ENCODE results near the gene SLC7A7. TPM values are rescaled to one million over a fixed set of nuclear protein-coding genes. Genes with fewer than 3 reads are reported as not detected.

Gene SLC7A7
- total and polyA plus RNA-seq, 2 of the 13 experiments (the other 11 are each of a cell fraction or from before 2014, with no cell fraction given): 0.13 to 0.63 TPM

DNA sequence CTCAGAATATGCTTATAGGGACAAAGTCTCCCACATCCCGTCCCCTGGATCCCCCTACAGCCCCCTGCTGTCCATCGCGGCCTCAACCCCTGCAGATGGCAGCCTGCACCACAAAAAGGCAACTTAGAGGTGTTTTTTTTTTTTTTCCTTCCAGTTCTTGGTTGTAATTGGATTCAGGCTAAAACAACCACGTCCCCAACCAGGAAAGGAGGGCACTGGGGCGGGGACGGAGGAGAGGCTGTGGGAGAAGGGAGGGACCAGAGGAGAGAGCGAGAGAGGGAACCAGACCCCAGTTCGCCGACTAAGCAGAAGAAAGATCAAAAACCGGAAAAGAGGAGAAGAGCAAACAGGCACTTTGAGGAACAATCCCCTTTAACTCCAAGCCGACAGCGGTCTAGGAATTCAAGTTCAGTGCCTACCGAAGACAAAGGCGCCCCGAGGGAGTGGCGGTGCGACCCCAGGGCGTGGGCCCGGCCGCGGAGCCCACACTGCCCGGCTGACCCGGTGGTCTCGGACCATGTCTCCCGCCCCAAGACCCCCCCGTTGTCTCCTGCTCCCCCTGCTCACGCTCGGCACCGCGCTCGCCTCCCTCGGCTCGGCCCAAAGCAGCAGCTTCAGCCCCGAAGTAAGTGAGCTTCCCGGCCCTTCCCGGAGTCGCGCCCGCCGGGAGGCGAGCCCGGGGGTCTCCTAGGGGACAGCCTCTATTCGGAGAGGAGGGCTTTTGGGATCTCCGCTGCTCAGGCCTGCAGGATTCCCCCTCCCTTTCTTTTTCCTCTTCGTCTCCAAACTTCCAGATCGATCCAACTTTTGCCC lies 21.3 kb upstream of the SLC7A7 start, which contains the start of gene MMP14 (continued):
- TF ChIP-seq NONO (IDR thresholded peaks at IDR 0.05) (no peak), NONO (CRISPR knock-in tag; conservative IDR thresholded peaks at IDR 0.05) (no peak), EED (CRISPR knock-in tag; IDR thresholded peaks at IDR 0.05) (0 out of 2 replicates have a peak, but pooled peaks have one; percentile 3), ZNF660 (CRISPR knock-in tag; IDR thresholded peaks at IDR 0.05; ENCODE audit: borderline replicate concordance, low read depth) (no peak), MIER2 (CRISPR knock-in tag; IDR thresholded peaks at IDR 0.05) (no peak), ZNF484 (CRISPR knock-in tag; IDR thresholded peaks at IDR 0.05; ENCODE audit: borderline replicate concordance, low read depth) (no peak), ZNF329 (CRISPR knock-in tag; IDR thresholded peaks at IDR 0.05; ENCODE audit: low read depth) (no peak), KDM5A (IDR thresholded peaks at IDR 0.05; ENCODE audit: borderline replicate concordance, low read length) (no peak), ZFP1 (CRISPR knock-in tag; IDR thresholded peaks at IDR 0.05) (no peak), ZNF615 (CRISPR knock-in tag; IDR thresholded peaks at IDR 0.05; ENCODE audit: borderline replicate concordance) (peak; percentile 86; the same call in 1 of the 2 replicates), FOXK2 (IDR thresholded peaks at IDR 0.05) (no peak), TP53 (CRISPR knock-in tag; conservative IDR thresholded peaks at IDR 0.05) (no peak), HMGA1 (CRISPR knock-in tag; conservative IDR thresholded peaks at IDR 0.05) (no peak), ZNF468 (CRISPR knock-in tag; IDR thresholded peaks at IDR 0.05) (no peak), ZNF891 (CRISPR knock-in tag; IDR thresholded peaks at IDR 0.05) (no peak; the same call in 1 of the 2 replicates), IRF2 (CRISPR knock-in tag; IDR thresholded peaks at IDR 0.05) (0 out of 2 replicates have a peak, but pooled peaks have one; percentile 25), ZNF30 (CRISPR knock-in tag; IDR thresholded peaks at IDR 0.05) (no peak), KLF15 (CRISPR knock-in tag; IDR thresholded peaks at IDR 0.05; ENCODE audit: borderline replicate concordance) (no peak; the same call in 1 of the 2 replicates), ZBTB21 (CRISPR knock-in tag; IDR thresholded peaks at IDR 0.05) (0 out of 2 replicates have a peak, but pooled peaks have one; percentile 16)
- TF ChIP-seq, protein P1, sequence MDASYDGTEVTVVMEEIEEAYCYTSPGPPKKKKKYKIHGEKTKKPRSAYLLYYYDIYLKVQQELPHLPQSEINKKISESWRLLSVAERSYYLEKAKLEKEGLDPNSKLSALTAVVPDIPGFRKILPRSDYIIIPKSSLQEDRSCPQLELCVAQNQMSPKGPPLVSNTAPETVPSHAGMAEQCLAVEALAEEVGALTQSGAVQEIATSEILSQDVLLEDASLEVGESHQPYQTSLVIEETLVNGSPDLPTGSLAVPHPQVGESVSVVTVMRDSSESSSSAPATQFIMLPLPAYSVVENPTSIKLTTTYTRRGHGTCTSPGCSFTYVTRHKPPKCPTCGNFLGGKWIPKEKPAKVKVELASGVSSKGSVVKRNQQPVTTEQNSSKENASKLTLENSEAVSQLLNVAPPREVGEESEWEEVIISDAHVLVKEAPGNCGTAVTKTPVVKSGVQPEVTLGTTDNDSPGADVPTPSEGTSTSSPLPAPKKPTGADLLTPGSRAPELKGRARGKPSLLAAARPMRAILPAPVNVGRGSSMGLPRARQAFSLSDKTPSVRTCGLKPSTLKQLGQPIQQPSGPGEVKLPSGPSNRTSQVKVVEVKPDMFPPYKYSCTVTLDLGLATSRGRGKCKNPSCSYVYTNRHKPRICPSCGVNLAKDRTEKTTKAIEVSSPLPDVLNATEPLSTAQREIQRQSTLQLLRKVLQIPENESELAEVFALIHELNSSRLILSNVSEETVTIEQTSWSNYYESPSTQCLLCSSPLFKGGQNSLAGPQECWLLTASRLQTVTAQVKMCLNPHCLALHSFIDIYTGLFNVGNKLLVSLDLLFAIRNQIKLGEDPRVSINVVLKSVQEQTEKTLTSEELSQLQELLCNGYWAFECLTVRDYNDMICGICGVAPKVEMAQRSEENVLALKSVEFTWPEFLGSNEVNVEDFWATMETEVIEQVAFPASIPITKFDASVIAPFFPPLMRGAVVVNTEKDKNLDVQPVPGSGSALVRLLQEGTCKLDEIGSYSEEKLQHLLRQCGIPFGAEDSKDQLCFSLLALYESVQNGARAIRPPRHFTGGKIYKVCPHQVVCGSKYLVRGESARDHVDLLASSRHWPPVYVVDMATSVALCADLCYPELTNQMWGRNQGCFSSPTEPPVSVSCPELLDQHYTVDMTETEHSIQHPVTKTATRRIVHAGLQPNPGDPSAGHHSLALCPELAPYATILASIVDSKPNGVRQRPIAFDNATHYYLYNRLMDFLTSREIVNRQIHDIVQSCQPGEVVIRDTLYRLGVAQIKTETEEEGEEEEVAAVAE (CRISPR knock-in tag; IDR thresholded peaks at IDR 0.05; ENCODE audit: borderline replicate concordance): no peak
- TF ChIP-seq, protein P2, sequence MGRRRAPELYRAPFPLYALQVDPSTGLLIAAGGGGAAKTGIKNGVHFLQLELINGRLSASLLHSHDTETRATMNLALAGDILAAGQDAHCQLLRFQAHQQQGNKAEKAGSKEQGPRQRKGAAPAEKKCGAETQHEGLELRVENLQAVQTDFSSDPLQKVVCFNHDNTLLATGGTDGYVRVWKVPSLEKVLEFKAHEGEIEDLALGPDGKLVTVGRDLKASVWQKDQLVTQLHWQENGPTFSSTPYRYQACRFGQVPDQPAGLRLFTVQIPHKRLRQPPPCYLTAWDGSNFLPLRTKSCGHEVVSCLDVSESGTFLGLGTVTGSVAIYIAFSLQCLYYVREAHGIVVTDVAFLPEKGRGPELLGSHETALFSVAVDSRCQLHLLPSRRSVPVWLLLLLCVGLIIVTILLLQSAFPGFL (CRISPR knock-in tag; IDR thresholded peaks at IDR 0.05): no peak

Measured in HepG2 (cell line).